HG03354 (cell line): ENCODE data around the gene MTUS2.

Experiments
- ATAC-seq: cut with Tn5 transposase; IDR thresholded peaks from one replicate; pipeline ENCODE4 v1.9.1; 2021; ENCODE audit warnings: mild to moderate bottlenecking; ENCODE audit not compliant: unreplicated experiment, poor library complexity, severe bottlenecking

MTUS2 gene

DNA sequence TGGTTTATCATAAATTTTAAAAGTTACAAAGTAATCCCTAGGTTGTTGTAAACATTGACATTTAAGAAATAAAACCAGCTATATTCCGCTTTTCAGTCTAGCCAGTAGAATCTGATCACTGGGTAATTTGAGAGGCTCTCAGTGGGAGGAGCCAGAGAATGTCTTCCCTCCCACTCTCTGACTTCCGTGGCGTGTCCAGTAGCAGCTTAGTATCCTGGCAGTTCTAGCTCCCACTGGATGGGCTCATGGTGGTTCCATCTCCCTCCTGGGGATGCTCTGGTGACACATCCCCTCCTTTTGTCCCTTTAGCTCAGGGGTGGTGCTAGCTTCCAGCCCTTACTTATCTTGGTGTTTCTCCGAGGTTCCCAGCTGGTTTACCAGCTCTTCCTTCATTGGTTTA is 34.5 kb downstream of the MTUS2 start:
- no peak for ATAC-seq

GRCh38 chr13:28856287-28856686 is 36.1 kb downstream of the MTUS2 start:
- ATAC-seq: no peak

DNA sequence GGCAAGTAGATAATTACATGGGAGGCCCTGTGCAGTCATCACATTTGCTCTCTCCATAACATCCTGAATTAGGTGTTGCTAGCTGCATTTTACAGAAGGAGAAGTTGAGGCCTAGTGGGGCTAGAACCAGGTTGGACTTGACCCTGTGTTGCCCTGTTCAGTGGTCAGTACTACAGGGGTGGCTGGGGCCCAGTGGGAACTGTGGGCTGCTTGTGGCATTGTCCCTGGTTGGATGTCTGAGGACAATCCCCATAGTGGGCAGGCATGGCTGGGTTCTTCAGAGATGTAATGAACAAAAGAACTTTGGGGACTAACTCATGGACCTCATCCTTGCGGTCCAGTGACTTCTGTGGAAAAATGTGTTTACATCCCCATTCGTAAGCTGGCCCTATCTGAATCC is 38.9 kb downstream of the MTUS2 start:
- ATAC-seq: no peak

GRCh38 chr13:28859717-28860116 is 39.6 kb downstream of the MTUS2 start:
- ATAC-seq: no peak

GRCh38 chr13:28864544-28864943 is 44.4 kb downstream of the MTUS2 start:
- no peak for ATAC-seq

DNA sequence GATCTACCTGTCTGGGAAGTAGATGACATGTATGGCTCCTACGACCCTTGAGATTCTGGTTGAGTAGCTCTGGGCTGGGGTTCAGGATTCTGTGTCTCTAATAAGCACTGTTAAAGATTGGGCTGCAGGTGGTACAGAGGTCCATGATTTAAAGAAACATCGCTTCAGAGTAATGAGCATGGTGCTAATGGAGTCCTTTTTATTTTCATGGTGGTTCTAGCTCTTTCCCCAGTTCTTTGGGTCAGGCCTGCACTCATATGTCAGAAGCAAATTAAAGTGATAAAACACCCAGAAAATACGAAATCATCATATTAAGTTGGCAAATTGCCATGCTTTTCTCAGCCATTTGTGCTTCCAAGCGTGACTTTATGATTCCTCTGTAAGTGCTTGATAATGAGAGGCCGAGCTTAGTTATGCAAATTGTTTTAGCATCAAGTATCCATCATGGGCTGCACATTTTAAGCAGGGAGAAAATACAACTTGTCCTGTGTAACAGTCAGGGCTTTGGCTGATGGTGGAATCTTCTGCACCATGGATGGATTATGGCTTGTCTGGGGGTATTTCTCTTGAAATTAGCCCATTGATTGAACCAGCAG is 45.1 kb downstream of the MTUS2 start:
- no peak for ATAC-seq

DNA sequence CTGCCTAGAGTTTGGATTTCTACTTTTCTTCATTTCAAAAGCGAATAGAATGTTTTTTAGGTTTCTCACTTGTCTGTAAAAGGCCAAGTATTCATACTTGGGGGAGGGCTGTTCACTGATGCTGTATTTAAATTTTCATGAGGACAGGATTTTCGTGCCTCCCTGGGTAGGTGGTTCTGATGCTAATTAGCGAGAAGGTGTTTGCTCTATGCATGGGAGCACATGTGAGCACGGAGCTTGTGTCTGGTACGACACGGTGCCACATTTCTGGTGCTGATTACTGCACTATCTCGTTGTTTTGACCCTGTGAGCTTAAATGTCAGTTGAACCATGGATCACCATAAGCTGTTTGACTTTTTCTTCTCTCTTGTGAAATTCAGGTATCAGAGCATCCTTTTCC is 45.8 kb downstream of the MTUS2 start:
- ATAC-seq: no peak

GRCh38 chr13:28866932-28867331 is 46.8 kb downstream of the MTUS2 start:
- ATAC-seq: no peak

DNA sequence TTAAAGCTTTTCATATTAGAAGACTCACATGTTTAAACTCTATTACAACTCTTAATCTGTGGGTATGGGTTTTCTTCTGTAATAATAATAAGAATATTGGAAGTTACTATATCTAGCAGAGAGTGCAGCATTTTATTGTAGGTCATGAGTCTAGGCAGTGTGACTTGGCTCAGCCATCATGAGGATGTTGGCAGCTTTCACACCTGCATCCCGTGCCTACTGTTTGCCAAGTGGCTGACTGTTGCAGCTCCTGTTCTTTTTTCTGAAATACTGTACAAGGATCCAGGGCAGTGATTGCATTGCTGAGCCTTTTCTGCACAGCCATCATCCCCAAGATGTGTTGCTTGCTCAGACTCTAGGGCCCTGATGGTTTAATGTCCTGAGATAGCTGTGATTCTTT is 47.4 kb downstream of the MTUS2 start:
- ATAC-seq: no peak

GRCh38 chr13:28872427-28873176 is 52.5 kb downstream of the MTUS2 start:
- ATAC-seq: no peak

DNA sequence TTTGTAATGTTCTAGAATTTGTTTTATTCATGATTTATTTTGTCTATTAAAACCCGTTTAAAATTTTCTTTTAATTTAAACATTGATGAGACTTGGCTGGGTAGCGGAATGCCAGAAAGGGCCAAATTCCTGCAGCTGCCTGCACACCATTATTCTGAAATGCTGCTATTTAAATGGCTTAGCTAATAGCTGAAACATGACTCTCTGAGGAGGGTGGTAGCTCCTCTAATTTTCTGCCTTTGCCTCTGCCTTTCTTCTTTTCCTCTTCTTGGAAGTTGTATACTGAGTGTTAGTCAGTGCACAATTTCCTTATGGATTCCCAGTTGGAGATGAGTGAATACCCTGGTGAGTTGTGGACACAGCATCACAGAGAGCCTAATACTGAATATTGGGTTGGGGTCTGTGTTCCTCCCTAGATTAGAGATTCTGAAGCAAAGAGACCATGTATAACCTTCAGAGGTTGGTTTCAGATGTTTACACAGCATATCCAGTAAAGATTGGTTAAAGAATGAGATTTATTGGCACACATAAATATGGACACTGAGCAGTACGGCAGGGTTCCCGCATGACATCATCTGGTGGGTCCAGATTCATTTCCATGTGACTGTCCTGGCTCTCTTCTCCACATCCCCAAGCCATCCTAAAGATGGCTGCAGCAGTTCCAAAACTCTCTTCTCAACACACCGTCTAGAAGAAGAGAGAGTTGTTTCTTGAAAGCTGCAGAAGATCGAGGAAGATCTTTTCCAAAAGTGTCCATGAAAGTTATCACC is 55.9 kb downstream of the MTUS2 start:
- no peak for ATAC-seq

DNA sequence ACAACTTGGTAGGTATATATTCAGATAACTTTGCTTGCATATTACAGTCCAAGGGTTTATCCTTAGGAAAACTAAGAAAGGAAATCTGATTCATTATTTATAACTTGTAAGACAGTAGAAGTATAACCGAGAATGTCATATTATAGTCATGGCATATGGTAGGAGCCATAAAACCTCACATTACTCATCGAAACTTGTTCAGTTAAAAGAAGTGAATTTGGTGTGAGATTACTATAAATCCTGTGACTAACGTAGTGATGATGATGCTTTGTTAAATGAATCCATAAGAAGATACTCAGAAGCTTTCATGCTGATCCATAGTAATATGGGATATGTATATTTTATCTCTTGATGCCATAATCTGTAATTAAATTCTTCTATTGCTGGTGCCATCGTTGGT is 57.3 kb downstream of the MTUS2 start:
- ATAC-seq: no peak

- no peak for ATAC-seq
Measured at GRCh38 chr13:28885181-28885580, 65.0 kb downstream of the MTUS2 start.

GRCh38 chr13:28889086-28889732 is 69.1 kb downstream of the MTUS2 start:
- no peak for ATAC-seq

- ATAC-seq: no peak
Measured at GRCh38 chr13:28890712-28891111, 70.6 kb downstream of the MTUS2 start.

DNA sequence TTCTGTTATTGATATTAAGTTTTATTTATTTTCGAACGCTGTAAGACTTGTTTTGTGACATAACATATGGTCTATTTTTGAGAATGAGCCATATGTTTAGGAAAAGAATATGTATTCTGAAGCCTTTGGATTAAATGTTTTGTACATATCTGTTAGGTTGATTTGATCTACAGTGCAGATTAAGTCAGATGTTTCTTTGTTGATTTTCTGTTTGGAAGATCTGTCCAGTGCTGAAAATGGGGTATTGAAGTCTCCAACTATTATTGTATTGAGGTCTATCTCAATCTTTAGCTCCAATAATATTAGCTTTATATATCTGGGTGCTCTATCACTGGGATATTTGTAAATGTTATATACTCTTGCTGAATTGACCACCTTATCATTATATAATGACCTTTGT is 97.9 kb downstream of the MTUS2 start:
- no peak for ATAC-seq

- ATAC-seq: no peak
Measured at GRCh38 chr13:28922341-28922740, 102.2 kb downstream of the MTUS2 start.

- ATAC-seq: no peak
Measured at GRCh38 chr13:28935104-28935503, 115.0 kb downstream of the MTUS2 start.

DNA sequence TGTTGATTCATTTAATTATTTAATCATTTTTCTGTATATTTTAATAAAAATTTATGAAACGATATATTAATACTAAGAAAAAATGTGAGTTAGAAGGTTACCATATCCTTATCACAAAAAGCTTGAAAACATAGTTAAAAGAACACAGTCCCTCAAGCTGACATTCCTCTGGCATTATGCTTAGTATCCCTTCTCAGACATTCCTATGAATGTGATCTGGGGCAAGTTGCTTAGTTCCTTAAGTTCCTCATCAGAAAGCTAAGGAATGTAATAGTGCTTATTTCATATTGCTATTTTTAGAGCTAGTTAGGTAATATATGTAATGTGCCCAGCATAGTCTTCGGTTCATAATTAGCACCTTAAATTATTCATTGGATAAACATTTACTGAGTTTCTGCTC is 122.8 kb downstream of the MTUS2 start:
- ATAC-seq: no peak

- ATAC-seq: no peak
Measured at GRCh38 chr13:28953714-28954418, 133.7 kb downstream of the MTUS2 start.
